HG02642 (cell line): ENCODE results near the gene OR10J4.
"Not testable (repeated sequence)": the region's sequence is repeated elsewhere in the genome, so short reads cannot be mapped to it uniquely, and the experiment has no call there.

Experiments
- ATAC-seq: cut with Tn5 transposase; IDR thresholded peaks from one replicate; pipeline ENCODE4 v1.9.1; 2021; ENCODE audit warnings: mild to moderate bottlenecking; ENCODE audit not compliant: unreplicated experiment, poor library complexity

The OR10J4 gene

DNA sequence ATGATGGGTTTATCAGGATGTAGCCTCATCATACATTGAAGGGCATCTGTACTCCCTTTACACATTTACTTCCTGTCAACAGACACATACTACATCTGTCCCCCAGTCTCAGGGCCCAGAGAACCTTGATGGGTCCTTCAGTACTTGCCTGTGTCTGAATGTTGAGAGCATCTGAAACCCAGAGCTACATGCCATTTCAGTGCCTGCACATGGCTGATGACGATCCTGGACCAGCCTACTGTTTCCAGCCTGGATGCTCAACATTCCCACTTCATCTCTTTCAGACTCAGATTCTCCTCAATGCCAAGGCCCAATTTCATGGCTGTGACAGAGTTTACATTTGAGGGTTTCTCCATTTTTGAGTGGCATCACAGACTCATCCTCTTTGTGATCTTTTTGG lies at the start of gene OR10J4:
Gene OR10J4, plus strand, starts transcription at position 301 of the 400 bp plus-strand sequence.
- ATAC-seq, result no peak

- ATAC-seq, result no peak
Measured at GRCh38 chr1:159406821-159407220, 25.2 kb upstream of the OR10J4 start.

DNA sequence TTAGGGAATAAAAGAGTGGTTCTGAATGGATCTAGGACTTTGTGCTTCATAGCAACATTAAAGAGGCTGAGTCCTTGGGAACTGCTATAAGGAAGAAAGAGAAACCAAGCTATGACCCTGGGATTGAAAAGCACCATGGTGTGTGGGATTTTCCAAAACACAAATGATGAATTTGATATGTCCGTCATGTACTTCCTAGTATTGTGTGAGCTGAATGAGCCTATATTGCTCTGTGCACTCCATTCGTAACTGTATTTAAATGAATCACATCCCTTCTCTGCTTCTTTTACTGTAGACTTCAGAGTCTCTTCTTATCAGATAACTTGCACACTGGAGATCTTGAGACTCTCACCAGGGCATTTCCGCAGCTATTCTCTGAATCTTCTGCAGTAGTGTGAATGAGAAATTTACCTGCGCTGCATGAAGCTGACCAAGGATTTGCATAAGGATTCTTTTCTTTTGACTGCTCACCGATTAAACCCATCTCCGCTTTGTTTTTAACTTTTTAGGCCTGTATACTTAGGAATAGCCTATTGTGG lies 23.1 kb upstream of the OR10J4 start:
- no peak for ATAC-seq

DNA sequence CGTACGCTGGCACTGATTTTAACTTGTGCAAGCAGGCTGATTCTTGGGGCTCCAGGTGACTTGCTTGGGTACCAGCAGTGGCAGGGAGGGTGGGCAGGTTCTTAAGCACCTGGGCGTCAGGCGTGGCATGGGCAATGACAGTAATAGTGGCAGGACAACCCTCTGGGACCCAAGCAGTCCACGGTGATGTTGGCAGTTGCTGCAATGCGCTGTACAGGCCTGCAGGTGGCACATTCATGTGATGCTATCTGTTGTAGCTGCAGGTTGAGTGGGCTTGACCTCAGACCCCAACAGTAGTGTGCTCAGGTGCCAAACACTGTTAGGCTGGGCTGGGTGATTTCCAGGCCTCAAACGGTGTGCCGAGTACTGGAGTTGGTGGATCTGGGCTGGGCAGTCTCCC lies 10.2 kb upstream of the OR10J4 start:
- ATAC-seq, result no peak

GRCh38 chr1:159428536-159428935 lies 3.5 kb upstream of the OR10J4 start:
- ATAC-seq, result no peak

GRCh38 chr1:159429074-159429861 lies 2.7 kb upstream of the OR10J4 start:
- ATAC-seq, result no peak

DNA sequence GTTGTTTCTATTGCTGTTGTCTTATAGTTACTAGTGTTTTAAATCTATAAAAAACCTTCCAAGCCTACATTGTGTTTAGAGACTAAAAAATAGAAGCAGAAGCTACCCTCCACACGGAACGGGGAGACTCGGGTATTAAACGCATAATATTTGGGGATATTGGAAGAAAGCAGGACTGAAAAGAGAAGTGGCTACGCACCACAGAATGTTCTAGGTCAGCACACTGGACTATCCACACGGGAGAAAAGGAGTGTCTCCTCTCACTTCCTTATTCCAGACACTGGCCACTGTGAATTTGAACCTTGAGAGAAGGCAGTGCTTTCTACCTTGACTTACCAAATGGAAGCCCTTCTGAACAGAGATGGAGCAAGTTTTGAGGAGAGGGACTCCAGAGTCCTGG lies 1.0 kb upstream of the OR10J4 start:
- ATAC-seq, result no peak

GRCh38 chr1:159436469-159436868 lies 4.5 kb downstream of the OR10J4 start:
- ATAC-seq, result no peak

- ATAC-seq, result no peak
Measured at GRCh38 chr1:159439422-159439821, 7.4 kb downstream of the OR10J4 start, which contains the start of gene OR10J1. TSS of gene OR10J1 (plus strand) at chr1:159439722. CDS start at chr1:159439792, 70 bp downstream.

DNA sequence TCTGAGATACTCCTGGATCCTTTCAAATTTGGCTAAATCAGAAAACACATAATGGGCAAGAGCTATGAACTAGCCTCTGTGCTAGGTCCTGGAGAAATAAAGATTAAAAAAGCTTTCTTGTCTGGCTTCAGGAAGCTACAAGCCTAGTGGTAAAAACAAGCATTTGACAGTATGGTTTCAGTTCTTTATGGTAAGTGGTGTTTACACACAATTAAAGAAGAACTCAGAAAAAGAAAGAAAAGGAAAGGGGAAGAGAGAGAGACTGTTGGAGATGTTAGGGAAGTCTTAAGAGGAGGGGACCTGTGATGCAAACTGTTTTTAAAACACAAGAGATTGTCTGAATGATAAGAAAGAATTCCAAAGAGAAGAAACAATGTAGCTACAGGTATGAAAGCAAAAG lies 9.4 kb downstream of the OR10J4 start:
- ATAC-seq, result no peak

GRCh38 chr1:159442428-159442827 lies 10.4 kb downstream of the OR10J4 start:
- no peak for ATAC-seq

DNA sequence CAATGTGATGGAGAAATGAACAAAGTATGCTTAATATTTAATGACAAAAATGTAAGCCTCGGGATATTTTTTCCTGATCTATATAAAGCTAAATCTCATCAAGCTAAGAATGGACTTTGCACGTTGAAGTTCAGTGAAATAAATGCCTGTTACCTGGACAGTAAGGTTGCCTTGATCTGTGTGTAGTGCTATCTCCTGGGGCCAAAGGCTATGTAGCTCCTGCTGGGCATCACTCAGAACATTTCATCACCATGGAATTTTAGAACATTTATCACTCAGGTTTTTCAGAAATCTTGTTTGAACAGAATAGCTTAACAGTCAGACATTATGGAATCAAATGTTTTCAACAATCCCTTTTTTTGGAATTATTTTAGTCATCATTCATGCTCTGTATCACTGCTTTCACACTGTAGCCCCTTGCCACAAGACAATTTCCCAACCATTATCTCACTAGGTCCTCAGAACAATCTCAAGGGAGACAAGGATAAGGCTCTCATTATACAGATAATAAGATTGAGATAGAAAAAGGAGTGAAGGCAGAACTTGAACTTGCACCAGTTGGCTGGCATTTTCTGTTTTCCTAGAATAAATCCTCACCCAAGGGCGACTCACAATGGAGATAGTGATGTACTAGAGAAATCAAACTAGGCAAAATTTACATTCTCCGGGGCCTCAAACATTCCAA lies 11.2 kb downstream of the OR10J4 start:
- ATAC-seq, result no peak

DNA sequence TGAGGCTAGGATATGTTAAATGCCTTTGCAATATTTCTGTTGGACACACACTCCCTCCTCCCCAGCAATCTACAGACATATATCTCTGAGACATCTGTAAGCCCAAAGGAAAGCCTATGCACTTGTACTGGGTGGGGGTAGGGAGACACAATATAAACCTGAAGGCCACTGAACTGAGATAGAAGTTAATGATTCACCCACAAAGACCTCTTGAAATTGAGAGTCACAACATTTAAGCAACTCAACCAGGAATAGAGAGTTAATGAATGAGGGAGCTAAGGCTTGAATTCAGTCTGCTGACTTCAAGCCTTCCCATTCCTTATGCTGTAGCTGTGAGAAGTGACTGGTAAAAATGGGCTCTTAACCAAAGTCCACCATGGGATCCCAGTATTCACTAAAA lies 12.5 kb downstream of the OR10J4 start:
- ATAC-seq, result no peak

- no peak for ATAC-seq
Measured at GRCh38 chr1:159448181-159448580, 16.2 kb downstream of the OR10J4 start.

DNA sequence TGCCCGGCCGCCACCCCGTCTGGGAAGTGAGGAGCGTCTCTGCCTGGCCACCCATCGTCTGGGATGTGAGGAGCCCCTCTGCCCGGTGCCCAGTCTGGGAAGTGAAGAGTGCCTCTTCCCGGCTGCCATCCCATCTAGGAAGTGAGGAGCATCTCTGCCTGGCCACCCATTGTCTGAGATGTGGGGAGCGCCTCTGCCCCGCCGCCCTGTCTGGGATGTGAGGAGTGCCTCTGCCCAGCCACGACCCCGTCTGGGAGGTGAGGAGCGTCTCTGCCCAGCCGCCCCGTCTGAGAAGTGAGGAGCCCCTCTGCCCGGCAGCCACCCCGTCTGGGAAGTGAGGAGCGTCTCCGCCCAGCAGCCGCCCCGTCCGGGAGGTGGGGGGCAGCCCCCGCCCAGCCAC lies 17.6 kb downstream of the OR10J4 start:
- not testable (repeated sequence) for ATAC-seq

- ATAC-seq, result no peak
Measured at GRCh38 chr1:159459551-159459950, 27.5 kb downstream of the OR10J4 start.

DNA sequence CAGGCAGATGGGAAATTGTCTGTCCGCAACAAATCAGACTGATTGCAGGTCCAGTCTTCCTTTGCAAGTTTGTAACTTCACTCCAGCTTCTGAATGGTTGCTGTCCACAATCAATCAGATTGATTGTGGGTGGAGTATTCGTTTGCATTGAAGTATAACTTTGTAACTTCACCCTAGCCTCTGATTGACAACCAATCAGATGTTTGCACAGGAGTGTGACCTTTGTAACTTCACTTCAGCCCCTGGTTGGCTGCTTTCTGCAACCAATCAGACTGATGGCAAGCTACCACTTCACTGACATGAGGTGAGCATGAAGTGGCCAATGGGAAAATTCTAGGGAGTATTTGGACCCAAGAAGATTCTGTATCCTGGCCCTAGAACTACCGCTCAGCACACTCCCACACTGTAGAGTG lies 33.2 kb downstream of the OR10J4 start:
- no peak for ATAC-seq

DNA sequence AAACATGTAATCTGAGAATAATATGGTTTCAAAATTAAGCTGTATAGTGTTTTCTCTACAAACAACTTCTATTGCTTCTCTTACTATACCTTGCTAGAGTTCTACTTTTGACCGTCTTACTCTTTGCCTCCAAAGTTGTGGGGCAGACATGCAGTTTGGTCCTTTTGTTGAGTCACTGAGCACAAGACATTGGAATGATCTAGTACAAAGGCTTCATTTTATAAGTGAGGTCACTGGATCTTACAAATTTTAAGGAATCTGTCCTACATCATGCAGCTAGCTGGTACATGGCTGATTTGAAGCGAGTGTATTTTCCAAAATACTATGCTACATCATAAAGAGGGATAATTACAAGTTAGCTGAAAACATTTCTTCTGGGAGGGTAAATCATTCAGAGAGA lies 36.3 kb downstream of the OR10J4 start:
- ATAC-seq, result no peak

DNA sequence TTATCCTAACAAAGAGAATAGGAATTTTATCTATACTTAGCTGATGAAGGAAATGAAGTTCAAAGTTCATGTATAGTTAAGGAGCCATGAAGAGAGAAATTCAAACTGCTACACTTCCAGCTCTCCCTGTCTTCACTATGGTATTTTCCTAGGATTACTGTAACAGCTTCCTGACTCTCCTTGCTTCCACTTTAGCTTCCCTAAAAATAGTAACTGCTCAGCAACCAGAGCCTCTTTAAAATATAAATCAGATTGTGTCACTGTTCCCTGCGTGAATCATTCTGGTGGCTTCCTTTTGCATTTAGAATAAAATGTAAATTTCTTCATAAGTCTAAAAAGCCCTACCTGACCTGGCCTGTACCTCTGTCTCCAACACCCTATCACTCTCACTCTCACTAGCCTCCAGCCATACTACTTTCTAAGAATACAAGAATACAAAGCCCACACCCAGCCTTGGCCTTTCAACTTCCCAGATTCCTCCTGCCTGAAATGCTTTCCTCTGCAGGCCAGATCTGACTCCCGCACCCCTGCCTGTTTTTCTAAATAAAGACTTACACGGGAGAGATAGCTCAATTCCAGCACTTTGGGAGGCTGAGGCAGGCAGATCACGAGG lies 38.0 kb downstream of the OR10J4 start:
- ATAC-seq, result no peak

DNA sequence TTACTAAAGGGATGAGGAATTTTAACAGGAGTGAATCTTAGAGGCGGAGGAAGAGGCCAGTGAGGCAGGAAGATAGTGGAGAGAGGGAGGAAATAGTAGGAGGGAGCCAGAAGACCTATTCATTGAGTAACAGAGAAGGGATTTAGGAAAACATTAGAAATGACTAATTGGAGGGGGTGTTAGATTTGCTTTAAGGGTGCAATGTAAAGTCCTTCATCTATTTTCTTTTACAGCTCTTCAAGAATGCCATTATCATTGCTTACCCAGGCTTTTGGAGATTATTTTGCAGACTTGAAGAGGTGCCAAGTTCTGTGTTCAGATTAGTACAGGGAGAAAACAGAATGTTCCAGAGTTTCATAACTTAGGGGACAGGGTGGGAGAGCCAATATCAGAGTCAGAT lies 41.3 kb downstream of the OR10J4 start:
- no peak for ATAC-seq

DNA sequence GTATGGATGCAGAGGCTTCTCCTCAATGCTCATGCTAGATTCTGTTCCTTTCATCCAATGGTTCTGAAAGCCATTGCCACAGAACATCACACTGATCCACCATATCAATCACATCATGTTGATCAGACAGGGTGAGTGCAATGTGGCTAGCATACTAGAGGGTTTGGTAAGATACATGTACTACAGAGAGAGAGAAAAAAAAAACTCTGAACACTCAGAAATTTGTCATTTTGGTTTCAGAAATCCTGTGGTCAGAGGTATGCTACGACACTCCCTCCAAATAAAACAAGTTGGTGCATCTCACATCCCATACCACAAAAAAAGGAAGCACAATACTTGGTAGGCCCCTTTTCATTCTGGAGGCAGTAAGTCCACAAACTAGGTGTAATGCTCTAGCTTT lies 42.9 kb downstream of the OR10J4 start:
- ATAC-seq, result no peak
